Measurements from ENCODE around the gene CAPN14. TPM values are rescaled to one million over a fixed set of nuclear protein-coding genes. Genes with fewer than 3 reads are reported as not detected.

CAPN14 gene
- total RNA-seq, 1 experiment from 2014 or later: 0.13 TPM

DNA sequence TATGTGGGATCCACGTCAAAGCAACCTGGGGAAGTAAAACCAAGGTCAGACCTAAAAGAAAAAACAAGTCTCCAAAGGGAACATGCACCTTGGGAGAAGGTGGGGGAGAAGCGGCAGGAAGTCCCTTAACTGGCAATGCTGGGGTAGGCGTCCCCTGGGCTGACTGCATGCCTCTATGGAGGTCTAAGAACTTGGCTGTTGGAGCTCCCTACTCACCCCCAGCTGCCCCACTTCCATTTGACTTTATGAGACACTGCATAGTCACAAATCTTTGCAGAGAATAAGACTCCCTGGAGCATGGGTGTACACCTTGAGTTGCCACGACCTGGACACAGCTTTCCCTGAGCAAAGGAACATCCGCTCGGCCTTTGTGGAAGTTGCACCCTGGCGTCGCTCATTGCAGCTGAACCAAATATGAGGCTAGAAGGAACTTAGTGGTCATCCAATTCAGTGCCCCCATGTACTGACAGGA, 2.8 kb downstream of the CAPN14 start:
- intact Hi-C loops (cut with micrococcal nuclease; ENCODE audit: unreplicated experiment): no loop called here
- no peak overlapping the region for H3K4me3 ChIP-seq (ENCODE audit: low read depth, low read length, poor library complexity, severe bottlenecking)
- H3K9me3 ChIP-seq (ENCODE audit: low read depth, low read length, poor library complexity, severe bottlenecking): no peaks in the 10 kb centered on the region
- no peak for DNase-seq (ENCODE audit: low spot score)
- H3K27ac ChIP-seq (ENCODE audit: low read depth, low read length, poor library complexity, severe bottlenecking): no peak overlapping the region
- H3K4me1 ChIP-seq (ENCODE audit: insufficient read depth, low read length, poor library complexity, severe bottlenecking): peaks cover 15% of the 10 kb centered on the region
- ChIA-PET POLR2A (ENCODE audit: low non-redundant PET) (no interaction called here), CTCF (no interaction called here)
- no peaks in the 10 kb centered on the region for H3K36me3 ChIP-seq (ENCODE audit: insufficient read depth, low read length, poor library complexity, severe bottlenecking)
- no peak for TF ChIP-seq EZH2 (IDR thresholded peaks at IDR 0.05; ENCODE audit: borderline replicate concordance, low read depth, low read length, poor library complexity, severe bottlenecking)
- TF ChIP-seq CTCF (conservative IDR thresholded peaks at IDR 0.05; ENCODE audit: low read depth, low read length): no peak
- H3K27me3 ChIP-seq (replicated peaks; ENCODE audit: insufficient read depth, low read depth, low read length, poor library complexity): no peaks in the 10 kb centered on the region
- no TSS peak for BruUV-seq (replicated peaks)

DNA sequence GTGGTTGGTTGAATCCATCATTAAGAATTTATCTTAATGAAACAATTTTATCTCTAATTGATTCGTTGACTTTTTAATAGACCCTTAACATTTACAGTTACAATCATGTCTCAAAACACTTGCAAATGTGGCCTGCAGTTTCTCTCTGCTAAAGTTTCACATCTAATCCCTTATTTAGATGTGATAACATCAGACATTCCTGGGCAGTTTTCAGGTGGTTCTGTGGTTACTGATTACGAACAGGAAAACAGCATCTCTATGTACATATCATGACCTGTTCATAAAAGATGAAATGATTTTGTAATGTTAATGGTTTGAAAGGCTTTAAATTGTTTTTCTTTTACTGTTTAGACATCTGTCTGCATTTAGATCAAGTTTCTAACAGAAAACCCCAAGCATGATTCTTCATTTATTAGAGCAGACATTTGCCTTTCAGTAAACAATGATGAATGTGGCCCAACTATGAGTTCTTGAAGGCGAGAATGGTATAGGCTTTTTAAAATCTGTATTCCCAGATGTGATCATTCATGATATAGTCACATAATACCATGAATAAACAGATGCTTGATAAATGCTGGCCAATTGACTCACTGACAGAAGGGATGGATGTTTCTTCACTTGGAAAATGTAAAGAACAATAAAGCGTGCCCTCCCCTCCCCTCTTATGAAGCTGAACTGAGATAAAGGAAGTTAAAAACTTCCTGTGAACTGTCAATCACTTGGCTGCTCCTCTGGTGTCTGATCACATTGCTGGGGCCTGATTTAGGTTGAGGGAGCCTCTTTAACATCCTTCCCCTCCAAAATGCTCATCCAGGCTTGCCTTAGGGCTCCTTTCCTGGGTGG, 3.5 kb downstream of the CAPN14 start:
- Histone ChIP-seq H3K36me3 (ENCODE audit: insufficient read depth, low read length, poor library complexity, severe bottlenecking) (no peaks in the 10 kb centered on the region), H3K4me3 (ENCODE audit: low read depth, low read length, poor library complexity, severe bottlenecking) (no peak overlapping the region), H3K4me1 (ENCODE audit: insufficient read depth, low read length, poor library complexity, severe bottlenecking) (peaks cover 15% of the 10 kb centered on the region), H3K9me3 (ENCODE audit: low read depth, low read length, poor library complexity, severe bottlenecking) (no peaks in the 10 kb centered on the region), H3K27me3 (replicated peaks; ENCODE audit: insufficient read depth, low read depth, low read length, poor library complexity) (no peaks in the 10 kb centered on the region), H3K27ac (ENCODE audit: low read depth, low read length, poor library complexity, severe bottlenecking) (no peak overlapping the region)
- ChIA-PET POLR2A (ENCODE audit: low non-redundant PET) (no interaction called here), CTCF (no interaction called here)
- no TSS peak for BruUV-seq (replicated peaks)
- intact Hi-C loops (cut with micrococcal nuclease; ENCODE audit: unreplicated experiment): no loop called here
- DNase-seq (ENCODE audit: low spot score): no peak
- TF ChIP-seq EZH2 (IDR thresholded peaks at IDR 0.05; ENCODE audit: borderline replicate concordance, low read depth, low read length, poor library complexity, severe bottlenecking): no peak
- TF ChIP-seq CTCF (conservative IDR thresholded peaks at IDR 0.05; ENCODE audit: low read depth, low read length): no peak

DNA sequence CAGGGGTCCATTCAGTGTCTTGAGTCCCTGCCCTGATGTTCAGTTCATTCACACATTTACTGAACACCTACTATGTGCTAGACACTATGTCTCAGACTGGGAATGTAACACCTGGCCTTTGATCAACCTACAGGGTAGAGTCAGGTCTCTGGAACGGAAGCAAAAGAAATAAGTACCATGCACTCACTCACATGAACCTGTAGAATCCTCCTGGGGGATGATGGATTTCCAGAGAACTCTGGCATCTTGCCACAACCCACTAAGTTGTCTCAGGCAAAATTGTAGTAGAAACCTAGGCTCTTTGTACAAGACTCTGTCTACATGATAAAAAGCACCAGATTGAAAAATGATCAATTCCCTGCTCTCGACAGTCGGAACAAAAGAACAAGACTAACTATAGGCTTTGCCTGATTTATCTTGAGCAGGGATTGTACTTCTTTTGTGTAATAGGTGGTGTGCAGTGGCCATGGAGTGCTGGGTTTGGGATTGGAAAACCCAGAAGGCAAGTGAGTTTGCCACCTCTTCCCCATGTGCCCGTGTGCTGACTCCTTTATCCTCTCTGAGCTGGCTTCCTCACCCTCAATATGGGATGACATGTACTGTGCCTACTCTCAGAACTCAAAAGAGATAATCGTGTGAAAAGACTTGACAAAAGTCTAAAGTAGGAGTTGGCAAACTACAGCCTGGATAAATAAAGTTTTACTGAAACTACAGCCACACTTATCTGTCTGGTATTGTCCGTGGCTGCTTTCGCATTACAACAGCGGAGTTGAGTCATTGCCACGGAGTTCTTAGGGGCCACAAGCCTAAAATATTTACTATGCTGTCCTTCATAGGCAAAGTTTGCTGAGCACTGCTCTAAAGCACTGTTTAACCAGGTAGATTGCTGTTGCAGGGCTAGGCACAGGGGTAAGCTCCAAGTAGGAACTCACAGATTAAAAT, 4.4 kb downstream of the CAPN14 start:
- intact Hi-C loops (cut with micrococcal nuclease; ENCODE audit: unreplicated experiment): no loop called here
- no TSS peak for BruUV-seq (replicated peaks)
- DNase-seq (ENCODE audit: low spot score): peak; percentile 18
- Histone ChIP-seq H3K4me1 (ENCODE audit: insufficient read depth, low read length, poor library complexity, severe bottlenecking) (peaks cover 9% of the 10 kb centered on the region), H3K27me3 (replicated peaks; ENCODE audit: insufficient read depth, low read depth, low read length, poor library complexity) (no peaks in the 10 kb centered on the region), H3K36me3 (ENCODE audit: insufficient read depth, low read length, poor library complexity, severe bottlenecking) (no peaks in the 10 kb centered on the region), H3K9me3 (ENCODE audit: low read depth, low read length, poor library complexity, severe bottlenecking) (no peaks in the 10 kb centered on the region), H3K27ac (ENCODE audit: low read depth, low read length, poor library complexity, severe bottlenecking) (no peak overlapping the region), H3K4me3 (ENCODE audit: low read depth, low read length, poor library complexity, severe bottlenecking) (no peak overlapping the region)
- POLR2A ChIA-PET (ENCODE audit: low non-redundant PET): no interaction called here
- CTCF ChIA-PET: no interaction called here
- TF ChIP-seq EZH2 (IDR thresholded peaks at IDR 0.05; ENCODE audit: borderline replicate concordance, low read depth, low read length, poor library complexity, severe bottlenecking): no peak
- TF ChIP-seq CTCF (conservative IDR thresholded peaks at IDR 0.05; ENCODE audit: low read depth, low read length): no peak
